Pulmonary artery endothelial cell (primary cell): ENCODE data around the gene ZNF569. TPM values are rescaled to one million over a fixed set of nuclear protein-coding genes. Genes with fewer than 3 reads are reported as not detected.
"Not testable (repeated sequence)": the region's sequence is repeated elsewhere in the genome, so short reads cannot be mapped to it uniquely, and the experiment has no call there.

Source experiments
- DNase-seq: peaks from one replicate; pipeline ENCODE4 v3.0.0-alpha.2; 2011; ENCODE audit warnings: low read depth, low spot score
- total RNA-seq: library from RNA; depleted of rRNA; stranded (reverse); fragments of >200 nt; gene quantifications from 2 replicates; pipeline ENCODE4 v1.2.3, GENCODE V29; 2014

The ZNF569 gene
- 4.3 and 7.3 TPM in 2 replicates for total RNA-seq

- DNase-seq, result peak; percentile 80
Measured at GRCh38 chr19:37466798-37467607, at the start of gene ZNF569. Gene ZNF569, minus strand, starts transcription at chr19:37467444. Its CDS starts 22,523 bp downstream, at chr19:37444921.

GRCh38 chr19:37513397-37513796 lies 46.2 kb upstream of the ZNF569 start:
- DNase-seq, result no peak

GRCh38 chr19:37511821-37512220 lies 44.6 kb upstream of the ZNF569 start:
- DNase-seq, result no peak

- no peak for DNase-seq
Measured at GRCh38 chr19:37511186-37511585, 43.9 kb upstream of the ZNF569 start.

- DNase-seq, result no peak
Measured at GRCh38 chr19:37507167-37507464, 39.9 kb upstream of the ZNF569 start.

GRCh38 chr19:37506387-37507166 lies 39.3 kb upstream of the ZNF569 start, which contains the start of gene ZNF793:
Gene ZNF793, plus strand, starts transcription at chr19:37506939. Its CDS starts 16,501 bp downstream, at chr19:37523440.
- DNase-seq, result peak; percentile 26

- DNase-seq, result no peak
Measured at GRCh38 chr19:37505958-37506386, 38.7 kb upstream of the ZNF569 start.

- no peak for DNase-seq
Measured at GRCh38 chr19:37492213-37492612, 25.0 kb upstream of the ZNF569 start.

GRCh38 chr19:37484406-37485168 lies 17.3 kb upstream of the ZNF569 start:
- DNase-seq, result no peak

- no peak for DNase-seq
Measured at GRCh38 chr19:37472165-37472564, 4.9 kb upstream of the ZNF569 start.

GRCh38 chr19:37470216-37470615 lies 3.0 kb upstream of the ZNF569 start:
- DNase-seq, result no peak

GRCh38 chr19:37468961-37469777 lies 1.9 kb upstream of the ZNF569 start, which contains the start of gene ZNF570:
Gene ZNF570, plus strand, starts transcription at chr19:37469356. Its CDS starts 999 bp downstream, at chr19:37470355.
- DNase-seq, result peak; percentile 37

- DNase-seq, result no peak
Measured at GRCh38 chr19:37467608-37468090, 405 bp upstream of the ZNF569 start.

GRCh38 chr19:37466277-37466797 lies 907 bp downstream of the ZNF569 start:
- DNase-seq, result no peak

GRCh38 chr19:37452500-37453245 lies 14.6 kb downstream of the ZNF569 start:
- no peak for DNase-seq

- DNase-seq, result no peak
Measured at GRCh38 chr19:37413313-37414084, 53.7 kb downstream of the ZNF569 start.

- DNase-seq, result no peak
Measured at GRCh38 chr19:37412700-37413099, 54.5 kb downstream of the ZNF569 start.

- DNase-seq, result not testable (repeated sequence)
Measured at GRCh38 chr19:37406140-37406846, 61.0 kb downstream of the ZNF569 start.
